ENCODE data around the gene PLPPR3. TPM values are rescaled to one million over a fixed set of nuclear protein-coding genes. Genes with fewer than 3 reads are reported as not detected.

PLPPR3 gene
- total RNA-seq, 2 experiments from 2014 or later: not detected

Other genes starting within 250 kb of the PLPPR3 start
- gene BSG, start 249.4 kb downstream of the PLPPR3 start, total RNA-seq: 100 to 1,000 TPM; 234 to 243 TPM
- gene HCN2, start 232.1 kb downstream of the PLPPR3 start, total RNA-seq: under 1 TPM; 0.40 to 0.55 TPM
- 10 to 100 TPM; 79.9 to 81.1 TPM for gene POLRMT, start 188.4 kb downstream of the PLPPR3 start, total RNA-seq
- not detected for gene FGF22, start 182.1 kb downstream of the PLPPR3 start, total RNA-seq
- gene RNF126, start 158.7 kb downstream of the PLPPR3 start, total RNA-seq: 100 to 1,000 TPM; 104 to 110 TPM
- 1 to 10 TPM; 7.5 to 8.6 TPM for gene FSTL3, start 145.6 kb downstream of the PLPPR3 start, total RNA-seq
- gene PRSS57, start 126.5 kb downstream of the PLPPR3 start, total RNA-seq: not detected
- under 1 TPM in 1 of 2 experiments, not detected in 1; 0.13 TPM for gene PALM, start 113.0 kb downstream of the PLPPR3 start, total RNA-seq
- not detected for gene MISP, start 70.8 kb downstream of the PLPPR3 start, total RNA-seq
- 100 to 1,000 TPM; 872 to 908 TPM for gene PTBP1, start 24.5 kb downstream of the PLPPR3 start, total RNA-seq
- gene AZU1, start 5.9 kb upstream of the PLPPR3 start, total RNA-seq: not detected
- not detected for gene PRTN3, start 19.0 kb upstream of the PLPPR3 start, total RNA-seq
- gene ELANE, start 30.3 kb upstream of the PLPPR3 start, total RNA-seq: not detected
- gene CFD, start 37.7 kb upstream of the PLPPR3 start, total RNA-seq: 1 to 10 TPM; 1.4 to 1.7 TPM
- 10 to 100 TPM; 42.8 to 46.8 TPM for gene MED16, start 71.2 kb upstream of the PLPPR3 start, total RNA-seq
- not detected for gene RNU6-9, start 71.5 kb upstream of the PLPPR3 start, total RNA-seq
- gene R3HDM4, start 91.3 kb upstream of the PLPPR3 start, total RNA-seq: 10 to 100 TPM; 55.8 to 56.9 TPM
- 1 to 10 TPM; 6.7 to 7.2 TPM for gene KISS1R, start 95.4 kb upstream of the PLPPR3 start, total RNA-seq
- 10 to 100 TPM; 18.8 to 19.0 TPM for gene ARID3A, start 104.1 kb upstream of the PLPPR3 start, total RNA-seq
- 100 to 1,000 TPM; 121 to 126 TPM for gene WDR18, start 162.4 kb upstream of the PLPPR3 start, total RNA-seq
- not detected for gene GRIN3B, start 178.5 kb upstream of the PLPPR3 start, total RNA-seq
- 100 to 1,000 TPM; 132 to 141 TPM for gene TMEM259, start 199.2 kb upstream of the PLPPR3 start, total RNA-seq
- gene RNU6-2, start 199.6 kb upstream of the PLPPR3 start, total RNA-seq: not detected
- gene CNN2, start 204.7 kb upstream of the PLPPR3 start, total RNA-seq: 10 to 100 TPM; 64.2 to 71.2 TPM
- 10 to 100 TPM; 16.1 to 17.2 TPM for gene ABCA7, start 218.2 kb upstream of the PLPPR3 start, total RNA-seq
- gene ARHGAP45, start 245.2 kb upstream of the PLPPR3 start, total RNA-seq: 100 to 1,000 TPM; 148 to 154 TPM

All from activated CD8-positive, alpha-beta memory T cell treated with anti-CD3 and anti-CD28 coated beads for 36 hours (primary cell).